Dedifferentiated amniotic fluid mesenchymal stem cell (primary cell): Measurements from ENCODE around the gene TBC1D1.

Source experiments
- DNase-seq: peaks from one replicate; pipeline ENCODE4 v3.0.0-alpha.2; 2016; ENCODE audit errors: extremely low spot score

TBC1D1 gene

GRCh38 chr4:37890801-37891259 is at the start of gene TBC1D1:
Gene TBC1D1 (plus strand): TSS chr4:37891084. CDS start chr4:37902096, 11,012 bp downstream.
- DNase-seq = no peak

- no peak for DNase-seq
These were observed 46.7 kb upstream of the TBC1D1 start for GRCh38 chr4:37844204-37844603.

- no peak for DNase-seq
These were observed 45.7 kb upstream of the TBC1D1 start for GRCh38 chr4:37845201-37845600.

- no peak for DNase-seq
These were observed 43.5 kb upstream of the TBC1D1 start for GRCh38 chr4:37847311-37847884.

- no peak for DNase-seq
These were observed 38.5 kb upstream of the TBC1D1 start for GRCh38 chr4:37852376-37852775.

- DNase-seq = no peak
These were observed 32.8 kb upstream of the TBC1D1 start for GRCh38 chr4:37858112-37858511.

GRCh38 chr4:37858872-37859271 is 32.0 kb upstream of the TBC1D1 start:
- DNase-seq = no peak

- DNase-seq = no peak
These were observed 30.6 kb upstream of the TBC1D1 start for GRCh38 chr4:37860266-37860665.

- no peak for DNase-seq
These were observed 27.9 kb upstream of the TBC1D1 start for GRCh38 chr4:37862961-37863360.

GRCh38 chr4:37864786-37865185 is 26.1 kb upstream of the TBC1D1 start:
- DNase-seq = no peak

- no peak for DNase-seq
These were observed 25.4 kb upstream of the TBC1D1 start for GRCh38 chr4:37865450-37865849.

GRCh38 chr4:37867102-37867501 is 23.8 kb upstream of the TBC1D1 start:
- DNase-seq = no peak

- DNase-seq = no peak
These were observed 22.6 kb upstream of the TBC1D1 start for GRCh38 chr4:37868238-37868637.

- no peak for DNase-seq
These were observed 18.4 kb upstream of the TBC1D1 start for GRCh38 chr4:37872310-37872988.

GRCh38 chr4:37873386-37873785 is 17.5 kb upstream of the TBC1D1 start:
- DNase-seq = no peak

GRCh38 chr4:37876156-37876555 is 14.7 kb upstream of the TBC1D1 start:
- DNase-seq = no peak

GRCh38 chr4:37879365-37879764 is 11.5 kb upstream of the TBC1D1 start:
- DNase-seq = no peak

GRCh38 chr4:37881811-37882210 is 9.1 kb upstream of the TBC1D1 start:
- DNase-seq = no peak

GRCh38 chr4:37882665-37883296 is 8.1 kb upstream of the TBC1D1 start:
- DNase-seq = no peak

GRCh38 chr4:37884855-37885487 is 5.9 kb upstream of the TBC1D1 start:
- DNase-seq = no peak

- no peak for DNase-seq
These were observed 5.4 kb upstream of the TBC1D1 start for GRCh38 chr4:37885496-37885895.
